Fibroblast of skin of left biceps (primary cell): ENCODE measurements around the gene CTU2.

Experiments used
- DNase-seq, 2 experiments: peaks; one replicate each; pipeline ENCODE4 v3.0.0-alpha.2; 2013; ENCODE audit warnings: low read depth in 2 of 2

CTU2 gene

DNA sequence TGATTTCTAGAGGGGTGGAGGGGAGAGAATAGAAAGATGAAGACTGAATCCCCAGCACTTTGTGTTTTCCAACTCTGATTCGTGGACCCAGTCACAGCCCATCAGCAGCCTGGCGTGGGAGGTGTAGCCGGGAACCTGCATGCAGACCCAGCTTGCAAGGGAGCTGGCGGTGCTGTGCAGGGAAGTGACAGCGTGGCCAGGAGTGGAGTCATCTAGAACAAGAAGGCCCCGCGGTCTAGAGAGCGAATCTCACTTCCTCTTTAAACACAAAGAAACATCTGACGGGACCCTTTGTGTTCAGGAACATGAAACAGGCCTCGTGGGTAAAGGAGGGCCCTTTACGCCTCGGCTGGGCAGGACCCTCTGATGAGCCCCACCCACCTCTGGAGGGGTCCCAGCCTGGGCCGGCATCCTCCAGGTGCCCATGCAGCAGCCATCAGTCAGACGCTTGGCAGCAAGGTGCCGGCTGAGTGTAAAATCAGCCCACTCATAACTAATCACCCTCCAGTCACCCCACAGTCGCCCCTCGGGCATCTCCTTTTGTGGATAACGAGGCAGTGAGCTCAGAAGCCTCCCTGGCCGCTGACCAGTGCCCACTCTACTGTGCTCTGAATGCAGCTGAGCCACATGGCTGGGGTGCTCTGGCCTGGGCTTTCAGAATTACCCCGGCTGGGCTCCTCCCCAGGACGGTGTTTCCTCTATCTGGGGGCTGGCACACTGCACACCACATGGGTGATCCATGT, 24.4 kb upstream of the CTU2 start:
- no peak for DNase-seq

DNA sequence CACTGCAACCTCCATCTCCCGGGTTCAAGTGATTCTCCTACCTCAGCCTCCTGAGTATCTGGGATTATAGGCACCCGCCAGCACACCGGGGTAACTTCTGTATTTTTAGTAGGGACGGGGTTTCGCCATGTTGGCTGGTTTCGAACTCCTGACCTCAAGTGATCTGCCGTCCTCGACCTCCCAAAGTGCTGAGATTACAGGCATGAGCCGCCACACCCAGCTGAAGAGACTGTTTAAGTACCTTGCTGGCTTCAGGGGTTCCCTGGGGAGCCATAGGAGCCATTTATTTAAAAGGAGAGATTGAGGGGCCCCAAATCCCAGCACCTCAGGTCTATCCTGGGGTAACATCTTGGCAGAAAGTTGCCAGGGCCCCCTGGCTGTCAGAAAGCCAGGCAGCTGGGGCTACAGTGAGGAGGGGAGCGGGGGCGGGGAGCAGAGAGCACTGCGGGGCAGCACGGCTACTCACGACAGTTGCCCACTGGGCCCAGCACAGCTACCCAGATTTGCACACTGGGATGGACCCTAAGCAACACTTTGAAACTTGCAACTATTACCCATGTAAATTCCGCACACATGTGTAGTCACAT, 21.6 kb upstream of the CTU2 start:
- DNase-seq, result no peak

DNA sequence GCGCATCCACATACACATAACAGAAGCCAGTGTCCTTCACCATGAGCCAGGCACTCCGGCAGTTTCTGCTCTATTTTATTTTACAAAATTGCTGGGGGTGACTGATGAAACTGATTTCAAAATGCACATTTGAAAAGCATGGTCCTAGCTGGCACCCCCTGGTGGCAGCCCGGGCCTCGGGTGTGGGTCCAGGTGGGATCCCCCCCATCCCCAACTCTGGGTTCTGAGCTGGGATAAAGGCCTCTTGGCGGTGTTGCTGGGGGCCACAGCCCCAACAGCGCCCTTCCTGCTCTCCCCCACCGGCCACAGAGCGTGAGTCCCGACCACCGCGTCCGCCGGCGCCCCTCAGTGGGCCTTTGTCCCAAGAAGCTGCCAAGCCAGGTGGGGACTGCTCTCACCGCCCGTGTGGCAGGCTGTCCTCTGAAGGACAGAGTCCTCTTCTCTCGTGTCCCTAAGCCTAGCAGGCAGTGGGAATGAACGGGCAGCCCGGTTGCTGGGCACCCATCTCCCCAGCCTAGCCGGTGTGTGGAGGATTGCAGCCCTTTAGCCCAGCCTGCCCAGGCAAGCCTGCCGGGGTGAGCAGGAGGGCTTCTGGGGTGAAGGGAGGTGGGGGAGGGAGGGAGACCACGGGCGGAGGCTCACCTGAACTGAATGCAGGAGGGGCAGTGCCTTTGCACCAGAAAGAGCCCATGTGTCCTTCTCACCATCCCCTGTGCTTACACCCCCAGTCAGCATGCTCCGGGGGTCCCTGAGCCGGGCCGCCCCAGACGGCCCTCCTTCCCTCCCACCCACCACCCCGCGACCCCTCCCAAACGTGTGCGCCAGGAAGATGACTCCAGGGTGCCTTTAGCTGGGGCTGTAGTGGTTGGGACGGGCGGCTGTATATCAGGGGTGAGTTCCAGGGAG, 20.9 kb upstream of the CTU2 start:
- no peak for DNase-seq

DNA sequence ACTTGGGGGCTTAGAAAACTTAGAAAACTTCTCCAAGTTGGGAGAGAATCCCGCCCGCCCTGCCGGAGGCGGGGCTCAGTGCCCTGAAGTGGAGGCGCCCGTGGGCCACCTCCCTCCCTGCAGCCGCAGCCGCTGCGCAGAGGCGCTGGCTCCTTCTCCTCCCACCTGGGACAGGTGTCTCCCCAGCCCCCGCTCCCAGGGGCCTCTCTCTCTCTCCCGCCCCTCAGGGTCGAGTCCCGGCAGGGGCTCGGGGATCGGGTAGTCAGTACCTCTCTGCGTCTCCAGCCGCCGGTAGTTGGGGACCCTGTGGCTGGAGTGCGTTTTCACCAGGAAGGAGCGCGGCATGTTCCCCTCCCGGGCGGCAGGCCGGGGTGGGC, 20.3 kb upstream of the CTU2 start:
- no peak for DNase-seq

DNA sequence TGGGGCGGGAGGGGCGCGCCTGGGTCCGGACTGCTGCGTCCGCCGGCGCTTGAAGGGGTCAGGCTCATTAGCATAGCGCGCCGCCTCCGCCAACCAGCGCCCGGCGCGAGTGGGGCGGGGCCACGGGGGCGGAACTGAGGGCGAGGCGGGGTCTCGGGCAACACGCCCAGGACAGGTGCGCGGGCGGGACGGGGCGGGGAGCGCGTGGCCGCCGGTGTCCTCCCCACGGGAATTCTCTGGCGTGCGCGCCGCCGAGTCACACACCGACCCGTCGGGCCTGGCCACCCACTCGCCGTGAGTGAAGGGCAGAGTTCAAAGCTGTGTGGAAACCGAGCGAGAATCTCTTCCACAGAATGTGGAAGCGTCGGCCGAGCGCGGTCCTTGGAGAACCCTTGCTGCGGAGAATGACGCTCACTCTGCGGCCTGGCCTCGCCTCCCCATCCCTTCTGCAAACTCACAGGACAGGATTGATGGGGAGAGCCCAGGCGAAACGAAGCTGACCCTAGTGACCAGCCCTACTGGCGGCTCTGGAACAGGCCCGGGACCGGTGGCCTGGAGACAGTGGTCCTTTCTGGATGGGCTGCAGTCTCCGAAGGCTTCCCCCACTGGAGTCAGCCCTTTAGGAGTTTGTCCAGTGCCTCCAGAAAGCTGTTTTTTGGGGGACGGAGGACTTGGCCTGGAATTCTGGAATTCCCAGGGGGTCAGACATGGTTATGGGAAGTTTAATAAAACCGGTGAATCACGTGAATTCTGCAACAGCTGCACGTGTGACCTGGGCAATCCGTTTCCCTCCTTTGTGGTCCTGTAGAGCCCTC, 19.7 kb upstream of the CTU2 start, which contains the start of gene SNAI3:
SNAI3 (minus strand) TSS at position 69 of the 815 bp plus-strand sequence. CDS start 101 bp downstream, outside the sequence.
- no peak for DNase-seq

DNA sequence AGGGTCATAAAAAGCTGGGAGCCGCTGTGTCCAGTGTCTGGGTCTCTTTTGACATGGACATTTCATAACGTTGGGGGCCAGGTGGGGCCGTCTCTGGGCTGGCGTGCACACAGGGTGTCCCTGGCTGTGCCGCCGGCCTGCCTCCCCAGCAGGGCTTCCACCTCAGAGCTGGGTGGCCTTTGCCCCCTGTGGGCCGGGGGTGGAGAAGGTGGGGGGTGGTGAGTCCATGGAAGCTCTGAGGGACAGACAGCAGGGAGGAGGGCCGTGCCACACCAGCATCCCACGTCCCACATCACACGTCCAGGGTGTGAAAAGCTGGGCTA, 19.1 kb upstream of the CTU2 start:
- no peak for DNase-seq

DNA sequence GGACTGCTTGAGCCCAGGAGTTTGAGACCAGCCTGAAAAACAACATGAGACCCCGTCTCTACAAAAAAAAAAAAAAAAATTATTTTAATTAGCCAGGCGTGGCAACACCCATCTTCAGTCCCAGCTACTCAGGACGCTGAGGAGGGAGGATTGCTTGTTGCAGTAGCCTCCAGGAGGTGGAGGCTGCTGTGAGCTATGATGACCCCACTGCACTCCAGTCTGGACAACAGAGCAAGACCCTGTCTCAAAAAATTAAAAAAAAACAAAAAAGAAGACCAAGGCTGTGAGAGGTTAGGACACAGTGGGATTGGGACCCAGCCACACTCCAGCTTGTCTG, 18.7 kb upstream of the CTU2 start:
- no peak for DNase-seq

DNA sequence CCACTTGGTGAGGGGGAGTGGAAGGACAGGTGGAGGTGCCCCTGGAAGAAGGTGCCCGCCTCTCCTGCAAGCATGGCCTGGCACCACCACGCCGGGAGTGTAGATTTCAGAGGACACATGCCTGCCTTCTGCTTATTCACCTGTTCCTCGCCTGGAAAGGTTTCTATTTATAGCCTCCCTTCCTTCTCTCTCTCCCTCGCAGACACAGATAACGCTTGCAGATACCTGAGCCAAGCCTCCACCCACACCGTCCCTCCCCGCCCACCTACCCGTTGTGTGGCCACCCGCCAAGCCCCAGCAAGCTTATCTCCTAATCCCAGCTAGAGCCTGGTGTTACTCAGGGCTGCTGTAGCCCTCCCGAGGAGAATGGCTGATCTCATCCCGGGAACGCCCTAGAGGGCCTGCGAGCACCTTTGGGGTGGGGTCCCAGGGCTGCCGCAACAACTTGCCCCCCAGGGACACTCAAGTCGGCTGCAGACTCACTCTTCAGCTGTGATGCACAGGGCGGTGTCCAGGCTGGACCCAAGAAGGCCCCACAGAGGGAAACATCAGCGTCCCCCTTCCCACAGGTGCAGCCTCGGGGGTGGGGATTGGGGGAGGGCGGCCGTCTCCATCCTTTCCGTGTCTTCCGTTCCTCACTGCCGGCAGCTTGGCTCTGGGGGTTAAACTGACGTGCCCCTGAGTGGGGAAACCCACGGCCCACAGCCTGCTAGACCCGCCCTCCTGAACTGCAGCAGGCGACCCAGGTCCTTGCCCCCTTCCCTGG, 18.1 kb upstream of the CTU2 start:
- no peak for DNase-seq

DNA sequence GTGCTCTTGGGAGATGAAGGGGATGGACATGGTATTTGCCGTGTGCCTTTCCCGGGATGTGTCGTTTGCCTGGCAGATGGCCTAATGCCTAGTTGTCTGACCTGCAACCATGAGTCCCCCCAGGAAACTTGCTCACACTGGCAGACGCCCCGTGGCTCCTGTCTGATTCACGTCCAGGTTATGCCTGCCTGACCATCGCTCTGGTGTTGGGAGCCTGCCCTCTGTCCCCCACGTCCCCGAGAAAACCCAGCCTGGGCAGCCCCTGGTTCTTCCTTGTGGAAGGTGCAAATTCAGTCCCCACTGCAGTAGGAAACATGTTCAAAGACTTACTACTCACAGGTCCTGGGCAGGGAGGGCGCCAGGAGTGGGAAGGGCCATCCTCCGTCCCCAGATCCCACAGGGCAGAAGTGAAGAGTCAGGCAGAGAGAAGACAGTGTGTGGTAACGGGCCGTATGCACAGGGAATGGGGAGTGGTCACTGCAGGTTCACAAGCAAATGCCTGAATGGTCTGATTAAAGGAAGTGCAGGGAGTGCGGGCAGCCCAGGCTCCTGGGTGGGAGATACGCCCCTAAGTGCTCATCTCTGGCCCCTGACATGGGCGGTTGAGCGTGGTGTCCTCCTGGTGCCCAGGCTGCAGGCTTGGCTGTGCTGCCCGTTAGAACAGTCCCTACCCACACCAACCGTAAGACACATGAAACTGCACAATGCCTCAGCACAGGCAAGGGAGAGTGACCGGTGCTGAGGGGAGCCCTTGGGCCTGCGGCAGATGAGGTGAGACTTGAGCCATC, 15.8 kb upstream of the CTU2 start:
- no peak for DNase-seq

DNA sequence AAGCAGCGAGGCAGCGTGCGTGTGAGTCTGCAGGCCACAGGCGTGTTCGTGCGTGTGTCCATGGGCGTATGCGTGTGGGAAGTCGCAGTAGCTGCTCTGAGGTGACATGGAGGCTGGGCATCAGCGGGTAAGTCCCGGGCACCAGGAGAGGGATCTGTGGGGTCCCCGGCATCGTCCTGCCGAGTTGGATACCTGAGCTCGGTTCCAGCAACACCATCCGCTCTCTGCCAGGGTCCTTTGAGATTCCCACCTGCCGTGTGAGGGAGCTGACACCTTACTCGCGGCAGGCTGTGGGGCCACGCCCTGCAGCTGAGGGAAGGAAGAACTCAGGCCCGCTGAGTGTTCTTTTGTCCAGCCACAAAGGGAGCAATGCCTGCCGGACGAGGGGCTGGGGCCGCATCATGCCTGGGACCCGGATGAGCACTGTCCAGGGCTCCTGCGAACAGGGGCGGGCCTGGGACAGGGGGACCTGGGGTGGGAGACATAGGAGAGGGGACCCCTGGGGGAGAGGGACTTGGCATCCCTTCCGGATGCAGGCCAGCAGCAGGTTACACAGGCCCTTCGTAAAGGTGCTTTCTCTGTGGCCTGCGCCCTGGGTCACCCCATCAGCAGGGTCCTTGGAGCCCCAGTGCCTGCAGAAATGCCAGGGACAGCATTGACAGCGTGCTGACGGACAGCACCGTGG, 15.0 kb upstream of the CTU2 start:
- no peak for DNase-seq

DNA sequence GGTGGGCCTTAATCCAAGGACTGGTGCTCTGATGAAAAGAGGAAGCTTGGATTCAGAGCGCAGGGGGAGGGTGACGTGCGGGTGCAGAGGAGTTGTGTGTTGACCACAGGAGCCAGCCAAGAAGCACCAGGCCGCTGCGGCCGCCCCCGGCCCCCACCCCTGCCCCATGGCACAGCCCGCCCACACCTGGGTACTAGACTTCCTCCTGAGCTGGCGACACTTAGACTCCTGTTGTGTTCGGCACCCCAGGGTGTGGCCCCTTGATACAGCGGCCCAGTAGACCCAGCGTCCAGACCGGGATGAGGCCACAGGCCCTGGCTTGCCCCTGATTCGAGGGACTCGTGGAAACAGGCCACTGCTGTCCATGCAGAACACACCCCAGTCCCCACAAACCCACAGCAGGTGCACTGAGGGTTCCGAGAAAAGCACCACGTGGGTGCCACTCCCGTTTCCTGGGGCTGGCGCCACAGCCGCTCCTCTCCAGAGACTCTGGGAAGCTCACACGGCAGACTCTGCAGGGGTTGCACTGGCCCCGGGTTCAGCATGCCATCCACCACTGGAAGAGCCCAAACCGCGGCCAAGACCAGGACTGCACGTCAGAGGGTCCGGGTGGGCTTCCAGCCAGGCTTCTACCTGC, 14.3 kb upstream of the CTU2 start:
- no peak for DNase-seq

DNA sequence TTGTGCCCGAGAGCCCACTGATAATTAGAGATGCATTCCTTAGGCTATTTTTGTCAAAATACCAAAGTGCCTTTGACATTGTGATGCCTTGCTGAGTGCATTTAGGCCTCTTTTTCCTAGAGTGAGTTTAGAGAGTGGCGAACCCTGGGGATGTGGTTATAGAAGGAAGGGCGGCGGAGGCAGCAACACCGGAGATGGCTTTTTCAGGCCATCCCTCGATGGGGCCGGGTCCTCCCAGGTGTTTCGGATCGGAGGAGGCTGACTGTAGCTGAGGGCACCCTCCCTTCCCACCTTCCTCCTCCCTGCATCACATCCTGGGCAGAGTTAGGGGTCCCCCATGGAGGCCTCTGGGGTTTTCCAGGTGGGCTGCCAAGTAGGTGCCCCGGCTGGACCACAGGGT, 13.4 kb upstream of the CTU2 start:
- DNase-seq, result no peak

DNA sequence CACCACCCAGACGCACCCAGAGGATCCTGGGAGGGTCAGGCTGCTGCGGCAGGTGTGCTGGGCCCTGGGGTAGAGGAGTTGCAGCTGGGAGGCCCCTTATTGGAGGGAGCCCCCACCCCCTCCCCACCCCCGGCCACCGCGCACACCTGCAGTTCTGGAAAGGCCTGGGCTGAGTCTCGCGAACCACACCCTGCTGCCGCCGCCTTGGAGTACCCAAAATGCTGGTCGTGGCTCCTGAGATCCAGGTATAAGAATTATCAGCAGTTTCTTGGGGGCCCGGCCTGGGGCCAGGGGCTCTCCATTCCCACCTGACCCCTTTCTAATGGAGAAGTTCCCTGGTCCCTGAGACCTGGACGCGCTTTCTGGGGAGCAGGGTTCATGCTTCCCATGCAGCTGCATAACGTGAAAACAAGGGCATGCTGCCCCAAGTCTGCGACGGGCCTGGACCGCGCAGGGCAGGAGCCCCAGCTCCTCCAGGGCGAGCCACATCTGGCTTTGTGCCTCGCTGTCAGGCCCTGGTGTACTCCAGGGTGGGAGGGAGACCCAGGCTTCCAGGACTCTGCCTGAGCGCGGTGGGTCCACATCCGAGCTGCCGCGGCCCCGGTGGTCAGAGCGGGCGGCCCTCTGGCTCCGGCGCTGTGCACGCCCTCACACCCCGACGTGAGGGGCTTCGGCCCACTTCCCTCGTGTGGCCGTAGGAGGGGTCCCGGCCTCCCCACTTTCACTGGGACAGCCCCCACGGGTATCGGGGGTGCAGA, 12.7 kb upstream of the CTU2 start:
- DNase-seq, result no peak

DNA sequence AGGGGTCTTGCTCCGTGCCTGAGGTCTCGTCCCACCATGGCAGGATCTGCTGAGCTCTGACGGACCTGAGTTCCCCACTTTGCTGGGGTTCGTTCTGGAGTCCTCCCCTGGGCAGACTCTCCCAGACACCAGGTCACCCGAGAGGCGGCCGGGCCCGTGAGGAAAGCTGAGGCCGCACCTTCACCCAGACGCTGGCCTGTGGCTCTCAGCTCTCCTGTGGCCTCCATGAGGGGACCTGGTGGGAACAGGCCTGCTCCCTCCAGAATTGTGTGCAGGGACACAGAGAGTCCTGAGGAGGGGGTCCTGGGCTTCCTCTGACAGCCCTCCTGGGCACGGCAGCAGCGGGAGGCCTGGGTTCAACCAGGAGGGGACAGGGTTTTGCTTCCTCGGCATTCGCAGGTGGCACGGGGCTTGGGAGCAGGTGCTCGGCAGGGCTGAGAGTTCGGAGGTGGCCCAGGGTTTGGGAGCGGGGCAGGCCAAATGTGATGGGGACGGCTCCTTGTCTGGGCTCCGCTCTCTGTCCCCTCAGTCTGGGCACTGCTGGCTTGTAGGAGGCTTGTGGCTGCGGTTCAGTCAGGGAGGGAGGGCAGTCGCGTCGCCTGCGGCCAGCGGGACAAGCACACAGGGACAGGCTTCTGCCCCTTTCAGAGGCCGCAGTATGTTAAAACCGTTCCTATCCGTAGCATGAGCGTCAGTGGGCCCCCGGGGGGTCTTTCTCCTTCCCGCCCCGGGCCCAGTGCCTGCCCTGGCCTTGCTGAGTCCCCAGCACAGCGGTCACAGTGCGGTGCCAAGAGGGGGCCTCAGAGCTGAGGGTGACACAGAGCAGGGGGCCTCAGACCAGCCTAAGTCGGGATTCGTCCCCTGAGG, 11.8 kb upstream of the CTU2 start:
- no peak for DNase-seq

DNA sequence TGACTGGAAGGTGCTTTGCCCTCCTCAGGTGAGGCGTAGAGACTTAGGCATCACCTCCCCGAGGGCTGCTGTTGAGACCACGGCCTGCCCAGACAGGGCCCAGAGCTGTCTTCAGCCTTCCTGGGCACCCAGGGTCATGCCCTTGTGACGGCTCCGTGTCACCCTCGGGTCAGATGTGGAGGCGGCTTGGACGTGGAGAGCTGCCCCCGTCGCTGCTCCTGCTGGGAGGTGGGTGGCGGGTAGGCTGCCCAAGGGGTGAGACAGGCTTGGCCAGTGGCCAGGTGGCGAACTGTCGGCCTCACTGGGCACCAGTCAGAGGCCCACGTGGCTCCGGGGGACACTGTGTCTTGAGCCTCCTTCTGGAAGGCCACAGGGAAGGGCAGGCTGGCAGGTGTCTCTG, 11.1 kb upstream of the CTU2 start:
- no peak for DNase-seq

DNA sequence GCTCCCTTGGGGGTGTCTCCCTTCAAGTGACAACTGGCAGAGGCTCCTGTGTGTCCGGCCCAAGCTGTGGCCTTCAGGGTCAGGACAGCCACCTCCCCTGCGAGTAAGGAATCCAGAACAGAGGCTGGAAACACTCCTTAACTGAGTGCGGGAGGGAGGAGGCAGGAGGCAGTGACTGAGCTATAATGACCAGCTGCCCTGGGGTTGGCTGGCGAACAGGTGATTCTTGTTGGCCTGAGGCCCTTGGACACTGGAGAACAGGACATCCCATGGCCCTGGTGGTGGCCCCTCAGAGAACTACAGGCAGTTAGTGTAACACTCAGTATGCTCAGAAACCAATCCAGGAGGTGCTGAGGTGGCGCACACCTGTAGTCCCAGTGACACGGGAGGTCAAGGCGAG, 10.6 kb upstream of the CTU2 start:
- no peak for DNase-seq

DNA sequence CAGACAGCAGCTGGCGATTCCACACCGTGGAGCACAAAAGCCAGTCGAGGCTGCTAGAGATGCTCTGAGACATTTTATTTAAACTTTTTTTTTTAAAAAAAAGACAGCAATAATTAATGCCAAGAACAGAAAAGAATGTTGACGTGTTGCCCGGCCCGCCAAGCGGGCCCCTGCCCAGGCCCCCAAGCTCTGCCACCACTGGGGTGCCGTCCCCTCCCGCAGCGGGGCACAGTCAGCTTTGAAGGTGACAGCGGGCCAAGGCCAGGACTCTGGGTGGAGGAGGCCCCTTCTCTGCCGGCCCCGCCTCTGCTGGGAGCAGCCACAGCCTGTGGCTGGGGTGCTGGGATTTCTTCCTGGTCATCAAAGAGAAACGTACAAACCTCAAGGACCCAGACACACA, 9.9 kb upstream of the CTU2 start:
- no peak for DNase-seq
